ENCODE results near the gene KIRREL1.

DNA sequence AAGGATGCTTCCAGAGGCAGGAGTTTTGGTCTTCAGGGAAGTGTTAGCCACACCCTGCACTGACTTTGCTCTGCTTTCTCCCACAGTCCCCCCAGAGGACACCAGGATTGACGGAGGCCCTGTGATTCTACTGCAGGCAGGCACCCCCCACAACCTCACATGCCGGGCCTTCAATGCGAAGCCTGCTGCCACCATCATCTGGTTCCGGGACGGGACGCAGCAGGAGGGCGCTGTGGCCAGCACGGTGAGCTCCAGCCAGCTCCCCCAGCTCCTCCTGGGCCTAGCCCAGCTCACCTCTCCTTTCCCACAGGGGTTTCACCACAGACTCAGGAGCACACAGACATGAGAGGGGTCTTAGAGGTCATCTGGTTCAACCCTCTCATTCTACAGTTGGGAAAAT lies 90.9 kb downstream of the KIRREL1 start:
- TF ChIP-seq EP300 (IDR thresholded peaks at IDR 0.05) (no peak), POLR2A (IDR thresholded peaks at IDR 0.05; ENCODE audit: low read depth) (no peak)
- TF ChIP-seq, protein P1, sequence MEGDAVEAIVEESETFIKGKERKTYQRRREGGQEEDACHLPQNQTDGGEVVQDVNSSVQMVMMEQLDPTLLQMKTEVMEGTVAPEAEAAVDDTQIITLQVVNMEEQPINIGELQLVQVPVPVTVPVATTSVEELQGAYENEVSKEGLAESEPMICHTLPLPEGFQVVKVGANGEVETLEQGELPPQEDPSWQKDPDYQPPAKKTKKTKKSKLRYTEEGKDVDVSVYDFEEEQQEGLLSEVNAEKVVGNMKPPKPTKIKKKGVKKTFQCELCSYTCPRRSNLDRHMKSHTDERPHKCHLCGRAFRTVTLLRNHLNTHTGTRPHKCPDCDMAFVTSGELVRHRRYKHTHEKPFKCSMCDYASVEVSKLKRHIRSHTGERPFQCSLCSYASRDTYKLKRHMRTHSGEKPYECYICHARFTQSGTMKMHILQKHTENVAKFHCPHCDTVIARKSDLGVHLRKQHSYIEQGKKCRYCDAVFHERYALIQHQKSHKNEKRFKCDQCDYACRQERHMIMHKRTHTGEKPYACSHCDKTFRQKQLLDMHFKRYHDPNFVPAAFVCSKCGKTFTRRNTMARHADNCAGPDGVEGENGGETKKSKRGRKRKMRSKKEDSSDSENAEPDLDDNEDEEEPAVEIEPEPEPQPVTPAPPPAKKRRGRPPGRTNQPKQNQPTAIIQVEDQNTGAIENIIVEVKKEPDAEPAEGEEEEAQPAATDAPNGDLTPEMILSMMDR (IDR thresholded peaks at IDR 0.05), result no peak

Measured in esophagus muscularis mucosa (tissue), 4 donors.